ENCODE results near the gene CNIH1. TPM values are rescaled to one million over a fixed set of nuclear protein-coding genes. Genes with fewer than 3 reads are reported as not detected.

Gene CNIH1
- total and polyA plus RNA-seq, 2 of the 13 experiments (the other 11 are each of a cell fraction or from before 2014, with no cell fraction given) = 166 to 421 TPM

GRCh38 chr14:54424479-54424901, 16.7 kb downstream of the CNIH1 start (continued):
- no peak for TF ChIP-seq JDP2 (CRISPR knock-in tag; IDR thresholded peaks at IDR 0.05; ENCODE audit: borderline replicate concordance)
- TF ChIP-seq RAD51 (IDR thresholded peaks at IDR 0.05; ENCODE audit: borderline replicate concordance) = no peak
- no peak for TF ChIP-seq KDM3A (CRISPR knock-in tag; IDR thresholded peaks at IDR 0.05; ENCODE audit: low read depth)
- TF ChIP-seq KLF13 (CRISPR knock-in tag; IDR thresholded peaks at IDR 0.05) = no peak
- TF ChIP-seq ATF5 (CRISPR knock-in tag; IDR thresholded peaks at IDR 0.05; ENCODE audit: low read depth) = no peak
- no peak for TF ChIP-seq PAF1 (CRISPR knock-in tag; IDR thresholded peaks at IDR 0.05)
- TF ChIP-seq ZSCAN22 (CRISPR knock-in tag; IDR thresholded peaks at IDR 0.05) = no peak
- 0 out of 2 replicates have a peak, but pooled peaks have one; percentile 14 for TF ChIP-seq SOX13 (IDR thresholded peaks at IDR 0.05)
- TF ChIP-seq SOX13 (CRISPR knock-in tag; conservative IDR thresholded peaks at IDR 0.05 in 1 of 2, IDR thresholded peaks at IDR 0.05 in 1 of 2) = peak in 1 of 2 experiments; percentile 82; a peak in 2 of 4 replicates
- TF ChIP-seq BORCS8-MEF2B (CRISPR knock-in tag; IDR thresholded peaks at IDR 0.05) = no peak
- TF ChIP-seq NFKB2 (CRISPR knock-in tag; IDR thresholded peaks at IDR 0.05; ENCODE audit: borderline replicate concordance) = no peak
- TF ChIP-seq HOMEZ (CRISPR knock-in tag; IDR thresholded peaks at IDR 0.05; ENCODE audit: low read depth) = peak; percentile 73; the same call in 1 of the 2 replicates
- no peak for TF ChIP-seq TOPORS (CRISPR knock-in tag; IDR thresholded peaks at IDR 0.05)
- TF ChIP-seq ZNF30 (CRISPR knock-in tag; IDR thresholded peaks at IDR 0.05) = no peak
- TF ChIP-seq NONO (IDR thresholded peaks at IDR 0.05) = no peak
- 0 out of 2 replicates have a peak, but pooled peaks have one; percentile 21 for TF ChIP-seq NONO (CRISPR knock-in tag; conservative IDR thresholded peaks at IDR 0.05)
- TF ChIP-seq ZBTB1 (CRISPR knock-in tag; IDR thresholded peaks at IDR 0.05; ENCODE audit: borderline replicate concordance) = no peak
- TF ChIP-seq TSC22D2 (CRISPR knock-in tag; IDR thresholded peaks at IDR 0.05; ENCODE audit: borderline replicate concordance) = no peak
- no peak for TF ChIP-seq BHLHE40 (IDR thresholded peaks at IDR 0.05; ENCODE audit: low read length)
- no peak for TF ChIP-seq ZNF451 (CRISPR knock-in tag; IDR thresholded peaks at IDR 0.05)
- TF ChIP-seq ZBTB33 (CRISPR knock-in tag; IDR thresholded peaks at IDR 0.05) = no peak
- no peak for TF ChIP-seq ZSCAN29 (CRISPR knock-in tag; conservative IDR thresholded peaks at IDR 0.05)
- TF ChIP-seq ZBTB20 (CRISPR knock-in tag; IDR thresholded peaks at IDR 0.05; ENCODE audit: borderline replicate concordance, low read depth) = peak; percentile 45; the same call in 1 of the 2 replicates
- no peak for TF ChIP-seq MTA1 (CRISPR knock-in tag; IDR thresholded peaks at IDR 0.05; ENCODE audit: borderline replicate concordance)
- TF ChIP-seq MXD1 (CRISPR knock-in tag; IDR thresholded peaks at IDR 0.05) = no peak
- TF ChIP-seq CENPX (CRISPR knock-in tag; IDR thresholded peaks at IDR 0.05) = no peak
- TF ChIP-seq ZNF552 (CRISPR knock-in tag; IDR thresholded peaks at IDR 0.05; ENCODE audit: borderline replicate concordance) = no peak
- TF ChIP-seq ZNF225 (CRISPR knock-in tag; IDR thresholded peaks at IDR 0.05) = no peak
- peak; percentile 94 for TF ChIP-seq ONECUT2 (CRISPR knock-in tag; IDR thresholded peaks at IDR 0.05)
- TF ChIP-seq SATB2 (CRISPR knock-in tag; IDR thresholded peaks at IDR 0.05) = no peak

All from HepG2 (cell line).